Astrocyte (in vitro differentiated cells and primary cell): Measurements from ENCODE around the gene EFNA5. TPM values are rescaled to one million over a fixed set of nuclear protein-coding genes. Genes with fewer than 3 reads are reported as not detected.

ENCODE experiments used
- DNase-seq: peaks from one replicate; pipeline ENCODE4 v3.0.0-alpha.2; 2010; ENCODE audit warnings: low read depth
- FAIRE-seq: peaks from 2 replicates; lab custom pipeline; 2011; peaks lifted over from hg19 to GRCh38; lab: Jason Lieb, UNC
- H2AFZ ChIP-seq: 2 replicates; pipeline ENCODE4 v1.6.0; 2012; ENCODE audit warnings: low read depth, low read length, inconsistent platforms
- H3K27ac ChIP-seq: 2 replicates; pipeline ENCODE4 v1.5.1; 2011; ENCODE audit warnings: low read depth, low read length, inconsistent platforms
- H3K27me3 ChIP-seq: 2 replicates; pipeline ENCODE4 v1.6.0; 2011; ENCODE audit warnings: low read length, inconsistent platforms; ENCODE audit not compliant: insufficient read depth
- H3K36me3 ChIP-seq: 2 replicates; pipeline ENCODE4 v1.5.1; 2011; ENCODE audit warnings: low read length, inconsistent platforms; ENCODE audit not compliant: insufficient read depth
- H3K4me1 ChIP-seq: 2 replicates; pipeline ENCODE4 v1.5.1; 2011; ENCODE audit warnings: low read length, inconsistent platforms; ENCODE audit not compliant: insufficient read depth
- H3K4me2 ChIP-seq: 2 replicates; pipeline ENCODE4 v1.6.0; 2012; ENCODE audit warnings: low read length, inconsistent platforms
- H3K4me3 ChIP-seq: 2 replicates; pipeline ENCODE4 v1.5.1; 2011; ENCODE audit warnings: low read depth, mild to moderate bottlenecking, low read length, inconsistent platforms; ENCODE audit not compliant: insufficient read depth
- H3K79me2 ChIP-seq: 2 replicates; pipeline ENCODE4 v1.6.0; 2012; ENCODE audit warnings: mild to moderate bottlenecking, low read length, inconsistent platforms; ENCODE audit not compliant: insufficient read depth
- H3K9ac ChIP-seq: 2 replicates; pipeline ENCODE4 v1.6.0; 2012; ENCODE audit warnings: mild to moderate bottlenecking, low read length, inconsistent platforms
- H3K9me3 ChIP-seq: 2 replicates; pipeline ENCODE4 v1.5.1; 2012; ENCODE audit warnings: low read depth, mild to moderate bottlenecking, low read length, inconsistent platforms; ENCODE audit not compliant: insufficient read depth
- H4K20me1 ChIP-seq: 2 replicates; pipeline ENCODE4 v1.6.0; 2012; ENCODE audit warnings: low read length, inconsistent platforms; ENCODE audit not compliant: insufficient read depth
- H3K27ac Mint-ChIP-seq: one replicate; pipeline ENCODE4 v1.8.0; 2021; ENCODE audit warnings: mild to moderate bottlenecking, mixed read lengths; ENCODE audit not compliant: unreplicated experiment
- H3K27me3 Mint-ChIP-seq: one replicate; pipeline ENCODE4 v1.8.0; 2021; ENCODE audit warnings: low read depth, mixed read lengths; ENCODE audit not compliant: unreplicated experiment
- H3K36me3 Mint-ChIP-seq: one replicate; pipeline ENCODE4 v1.8.0; 2021; ENCODE audit warnings: low read depth, mixed read lengths; ENCODE audit not compliant: unreplicated experiment
- H3K4me1 Mint-ChIP-seq: one replicate; pipeline ENCODE4 v1.8.0; 2021; ENCODE audit warnings: low read depth, mixed read lengths; ENCODE audit not compliant: unreplicated experiment
- H3K4me3 Mint-ChIP-seq: one replicate; pipeline ENCODE4 v1.8.0; 2021; ENCODE audit warnings: mild to moderate bottlenecking, moderate library complexity, mixed read lengths; ENCODE audit not compliant: unreplicated experiment
- H3K9me3 Mint-ChIP-seq: one replicate; pipeline ENCODE4 v1.8.0; 2021; ENCODE audit warnings: mild to moderate bottlenecking, mixed read lengths; ENCODE audit not compliant: unreplicated experiment
- EZH2 ChIP-seq: IDR thresholded peaks from 2 replicates; pipeline ENCODE4 v1.6.1; 2012; ENCODE audit warnings: mild to moderate bottlenecking, low read length, inconsistent platforms; ENCODE audit not compliant: insufficient read depth
- total RNA-seq: library from RNA; stranded (reverse); gene quantifications from 2 replicates; pipeline ENCODE4 v1.2.1, GENCODE V29; 2021
- TF ChIP-seq, protein P1 (sequence below): IDR thresholded peaks from 2 replicates; pipeline ENCODE4 v1.5.1; 2011; ENCODE audit warnings: low read depth, mild to moderate bottlenecking, inconsistent platforms, low read length, moderate library complexity; ENCODE audit not compliant: insufficient read depth

The EFNA5 gene
- total RNA-seq, 1 donor from 2014 or later: 59.3 TPM

DNA sequence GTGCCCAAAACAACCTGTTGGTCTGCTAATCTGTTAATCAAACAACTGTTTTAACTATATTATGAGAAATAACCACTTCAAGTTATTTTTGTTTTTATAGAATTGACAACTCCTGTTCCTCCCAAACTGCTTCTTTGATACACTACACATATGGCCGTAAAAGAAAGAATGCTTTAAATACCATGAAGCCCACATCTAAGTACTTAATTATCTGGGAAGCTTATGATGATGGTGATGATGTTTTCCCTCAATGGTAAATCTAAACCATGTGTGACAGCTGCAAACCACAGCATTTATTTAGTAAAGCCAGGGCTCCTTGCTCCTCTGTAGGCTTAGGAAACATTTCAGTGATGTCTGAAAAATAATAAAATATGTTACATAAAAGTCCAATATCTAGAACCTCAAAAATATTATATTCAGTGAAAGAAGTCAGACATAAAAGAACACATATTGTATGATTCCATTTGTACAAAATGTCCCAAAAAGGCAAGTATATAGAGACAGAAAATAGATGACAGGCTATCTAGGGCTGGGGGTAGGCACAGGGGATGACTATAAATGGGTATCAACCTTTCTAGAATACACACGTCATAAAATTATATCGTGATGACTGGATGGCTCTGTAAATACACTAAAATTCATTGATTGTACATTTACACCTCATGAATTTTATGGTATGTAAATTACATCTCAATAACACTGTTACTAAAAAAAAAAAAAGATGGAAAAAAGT, 154.1 kb downstream of the EFNA5 start:
- H3K4me2 ChIP-seq: no peak overlapping the region
- no peak overlapping the region for H3K4me3 ChIP-seq
- H3K36me3 Mint-ChIP-seq: no peaks in the 10 kb centered on the region
- no peaks in the 10 kb centered on the region for H3K9me3 Mint-ChIP-seq
- no peak overlapping the region for H3K27ac Mint-ChIP-seq
- no peak overlapping the region for H3K27ac ChIP-seq
- FAIRE-seq (no peak), DNase-seq (peak; percentile 78)
- H4K20me1 ChIP-seq: no peaks in the 10 kb centered on the region
- H3K27me3 Mint-ChIP-seq: no peaks in the 10 kb centered on the region
- H3K9ac ChIP-seq: no peak overlapping the region
- H3K79me2 ChIP-seq: no peaks in the 10 kb centered on the region
- H3K9me3 ChIP-seq: no peaks in the 10 kb centered on the region
- H3K36me3 ChIP-seq: no peaks in the 10 kb centered on the region
- TF ChIP-seq EZH2: no peak
- TF ChIP-seq, protein P1, sequence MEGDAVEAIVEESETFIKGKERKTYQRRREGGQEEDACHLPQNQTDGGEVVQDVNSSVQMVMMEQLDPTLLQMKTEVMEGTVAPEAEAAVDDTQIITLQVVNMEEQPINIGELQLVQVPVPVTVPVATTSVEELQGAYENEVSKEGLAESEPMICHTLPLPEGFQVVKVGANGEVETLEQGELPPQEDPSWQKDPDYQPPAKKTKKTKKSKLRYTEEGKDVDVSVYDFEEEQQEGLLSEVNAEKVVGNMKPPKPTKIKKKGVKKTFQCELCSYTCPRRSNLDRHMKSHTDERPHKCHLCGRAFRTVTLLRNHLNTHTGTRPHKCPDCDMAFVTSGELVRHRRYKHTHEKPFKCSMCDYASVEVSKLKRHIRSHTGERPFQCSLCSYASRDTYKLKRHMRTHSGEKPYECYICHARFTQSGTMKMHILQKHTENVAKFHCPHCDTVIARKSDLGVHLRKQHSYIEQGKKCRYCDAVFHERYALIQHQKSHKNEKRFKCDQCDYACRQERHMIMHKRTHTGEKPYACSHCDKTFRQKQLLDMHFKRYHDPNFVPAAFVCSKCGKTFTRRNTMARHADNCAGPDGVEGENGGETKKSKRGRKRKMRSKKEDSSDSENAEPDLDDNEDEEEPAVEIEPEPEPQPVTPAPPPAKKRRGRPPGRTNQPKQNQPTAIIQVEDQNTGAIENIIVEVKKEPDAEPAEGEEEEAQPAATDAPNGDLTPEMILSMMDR: no peak
- no peaks in the 10 kb centered on the region for H3K27me3 ChIP-seq
- peaks cover 9% of the 10 kb centered on the region for H3K4me1 ChIP-seq
- peaks cover 56% of the 10 kb centered on the region for H3K4me1 Mint-ChIP-seq
- H3K4me3 Mint-ChIP-seq: no peak overlapping the region
- no peak overlapping the region for H2AFZ ChIP-seq

DNA sequence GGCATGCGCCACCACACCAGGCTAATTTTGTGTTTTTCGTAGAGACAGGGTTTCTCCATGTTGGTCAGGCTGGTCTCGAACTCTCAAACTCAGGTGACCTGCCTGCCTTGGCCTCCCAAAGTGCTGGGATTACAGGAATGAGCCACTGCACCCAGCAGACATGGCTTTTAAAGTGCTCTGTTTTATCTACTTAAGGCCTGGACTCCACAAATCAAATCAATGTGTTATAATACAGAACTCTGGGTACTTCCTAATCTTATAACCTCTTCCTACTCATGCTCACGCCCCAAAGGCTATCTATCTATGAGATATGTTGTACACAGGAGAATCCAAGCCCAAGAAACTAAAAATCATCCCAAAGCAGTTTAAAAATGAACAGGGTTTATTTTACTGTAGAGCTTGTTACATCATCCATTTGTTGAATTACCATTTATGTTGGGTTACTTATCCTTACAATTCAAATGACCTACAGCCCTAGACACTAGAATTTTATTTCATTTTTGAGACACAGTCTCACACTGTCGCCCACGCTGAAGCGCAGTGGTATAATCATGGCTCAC, 155.1 kb downstream of the EFNA5 start:
- H3K27ac Mint-ChIP-seq: no peak overlapping the region
- peaks cover 57% of the 10 kb centered on the region for H3K4me1 Mint-ChIP-seq
- no peaks in the 10 kb centered on the region for H3K27me3 Mint-ChIP-seq
- TF ChIP-seq, protein P1: no peak
- no peak for TF ChIP-seq EZH2
- H3K4me2 ChIP-seq: no peak overlapping the region
- H2AFZ ChIP-seq: no peak overlapping the region
- H3K4me3 ChIP-seq: no peak overlapping the region
- no peak for DNase-seq
- H3K4me1 ChIP-seq: peaks cover 9% of the 10 kb centered on the region
- no peaks in the 10 kb centered on the region for H3K9me3 ChIP-seq
- no peaks in the 10 kb centered on the region for H3K9me3 Mint-ChIP-seq
- H3K4me3 Mint-ChIP-seq: no peak overlapping the region
- H3K9ac ChIP-seq: no peak overlapping the region
- H3K27ac ChIP-seq: no peak overlapping the region
- H3K27me3 ChIP-seq: no peaks in the 10 kb centered on the region
- H4K20me1 ChIP-seq: no peaks in the 10 kb centered on the region
- H3K36me3 Mint-ChIP-seq: no peaks in the 10 kb centered on the region
- FAIRE-seq: no peak
- H3K79me2 ChIP-seq: no peaks in the 10 kb centered on the region
- H3K36me3 ChIP-seq: no peaks in the 10 kb centered on the region

DNA sequence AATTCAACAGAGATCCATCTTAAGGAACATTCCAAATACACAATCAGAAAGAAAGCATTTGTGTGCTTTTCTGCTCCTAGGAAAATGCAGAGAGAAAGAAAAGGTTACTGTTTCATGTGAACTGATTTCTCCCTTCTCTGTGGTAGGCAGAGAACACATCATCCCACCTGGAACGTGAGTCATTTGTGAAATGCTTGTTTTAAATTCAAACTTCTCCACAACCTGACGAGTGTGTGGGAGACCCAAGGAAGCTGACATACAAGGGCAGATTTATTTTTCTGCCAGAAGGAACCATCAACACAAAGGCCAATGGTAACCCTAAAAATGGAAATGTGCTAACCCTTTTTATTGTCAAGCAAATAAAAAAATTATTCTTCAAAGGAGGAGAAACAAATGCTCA, 156.4 kb downstream of the EFNA5 start:
- no peak overlapping the region for H3K9ac ChIP-seq
- H4K20me1 ChIP-seq: no peaks in the 10 kb centered on the region
- Mint-ChIP-seq H3K4me3 (no peak overlapping the region), H3K27ac (peak overlapping the region; percentile 77), H3K36me3 (no peaks in the 10 kb centered on the region), H3K9me3 (no peaks in the 10 kb centered on the region), H3K4me1 (peaks cover 48% of the 10 kb centered on the region), H3K27me3 (no peaks in the 10 kb centered on the region)
- H3K79me2 ChIP-seq: no peaks in the 10 kb centered on the region
- FAIRE-seq (no peak), DNase-seq (peak; percentile 59)
- peak overlapping the region; percentile 33 for H3K4me2 ChIP-seq
- no peak overlapping the region for H3K4me3 ChIP-seq
- no peak overlapping the region for H2AFZ ChIP-seq
- no peak for TF ChIP-seq EZH2
- TF ChIP-seq, protein P1: no peak
- no peaks in the 10 kb centered on the region for H3K9me3 ChIP-seq
- H3K4me1 ChIP-seq: peaks cover 9% of the 10 kb centered on the region
- no peaks in the 10 kb centered on the region for H3K36me3 ChIP-seq
- H3K27ac ChIP-seq: no peak overlapping the region
- no peaks in the 10 kb centered on the region for H3K27me3 ChIP-seq
